Hindlimb muscle (tissue), 1 donor: ENCODE measurements around the gene LTBP1. TPM values are rescaled to one million over a fixed set of nuclear protein-coding genes. Genes with fewer than 3 reads are reported as not detected.
"Not testable (repeated sequence)": the region's sequence is repeated elsewhere in the genome, so short reads cannot be mapped to it uniquely, and the experiment has no call there.

Experiments
- DNase-seq: peaks from one replicate; pipeline ENCODE4 v3.0.0-alpha.2; 2013
- polyA plus RNA-seq: library from polyadenylated mRNA; unstranded; fragments of 120-200 nt; gene quantifications from one replicate; pipeline ENCODE4 v1.2.1, GENCODE V29; 2013; ENCODE audit not compliant: insufficient read length

The LTBP1 gene
- polyA plus RNA-seq, 1 donor, result 43.3 TPM

DNA sequence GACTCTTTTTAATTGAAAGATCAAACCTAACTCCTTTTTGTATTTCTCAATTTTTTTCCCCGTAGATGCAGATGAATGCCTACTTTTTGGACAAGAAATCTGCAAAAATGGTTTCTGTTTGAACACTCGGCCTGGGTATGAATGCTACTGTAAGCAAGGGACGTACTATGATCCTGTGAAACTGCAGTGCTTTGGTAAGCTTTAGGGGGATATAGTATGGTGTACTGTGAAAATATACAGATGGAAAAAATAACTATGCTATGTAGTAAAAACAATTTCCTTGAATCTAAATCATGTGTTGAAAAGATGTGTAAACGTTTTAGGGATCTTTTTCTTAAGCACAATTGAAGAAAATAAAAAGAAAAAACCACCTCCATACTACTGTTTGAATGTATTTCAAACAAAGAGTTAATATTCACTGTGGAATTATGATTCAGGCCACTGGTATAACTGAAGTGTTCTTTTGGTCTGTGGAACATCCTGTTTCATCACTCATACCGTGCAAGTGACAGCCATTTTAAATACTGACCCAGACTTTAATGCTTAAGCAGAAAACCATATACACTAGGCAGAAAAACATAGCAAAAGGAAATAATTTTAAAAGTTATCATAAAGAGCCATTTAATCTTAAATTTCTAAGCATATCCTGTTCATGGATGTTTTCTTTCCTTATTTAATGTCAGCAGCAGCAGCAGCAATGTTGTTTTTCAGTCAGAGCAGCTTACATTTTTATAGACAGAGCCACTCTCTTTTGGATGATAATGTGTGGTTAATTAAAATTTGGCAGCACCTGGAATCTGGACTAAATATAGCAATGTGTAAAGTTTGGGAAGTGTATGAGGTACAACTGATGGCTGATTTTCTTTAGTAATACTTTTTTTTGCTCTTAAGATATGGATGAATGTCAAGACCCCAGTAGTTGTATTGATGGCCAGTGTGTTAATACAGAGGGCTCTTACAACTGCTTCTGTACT is 416.9 kb downstream of the LTBP1 start:
- DNase-seq, result no peak

DNA sequence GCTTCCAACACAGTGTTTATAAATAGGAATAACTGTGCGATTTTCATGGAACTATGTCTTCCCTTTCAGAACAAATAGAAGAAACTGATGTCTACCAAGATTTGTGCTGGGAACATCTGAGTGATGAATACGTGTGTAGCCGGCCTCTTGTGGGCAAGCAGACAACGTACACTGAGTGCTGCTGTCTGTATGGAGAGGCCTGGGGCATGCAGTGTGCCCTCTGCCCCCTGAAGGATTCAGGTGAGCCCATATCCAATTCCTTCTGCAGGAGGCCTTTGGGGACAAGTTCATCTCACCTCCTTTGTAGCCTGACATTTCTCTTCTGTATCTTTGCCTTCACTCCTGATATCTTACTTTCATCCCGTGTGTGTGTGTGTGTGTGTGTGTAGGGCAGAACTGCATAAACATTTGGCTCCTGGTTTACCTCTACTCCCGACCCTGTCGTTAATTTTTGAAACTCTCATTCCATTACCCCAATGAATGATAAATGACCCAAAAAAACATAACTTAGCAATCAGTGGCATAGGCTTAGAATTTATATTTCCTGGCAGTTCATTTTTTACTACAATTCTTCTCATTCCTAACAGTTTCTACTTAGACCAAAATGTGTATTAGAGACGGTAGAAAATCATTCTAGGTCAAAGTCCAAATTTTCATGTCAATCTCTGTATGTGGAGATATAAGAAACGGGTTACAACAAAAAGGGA is 418.7 kb downstream of the LTBP1 start:
- no peak for DNase-seq

DNA sequence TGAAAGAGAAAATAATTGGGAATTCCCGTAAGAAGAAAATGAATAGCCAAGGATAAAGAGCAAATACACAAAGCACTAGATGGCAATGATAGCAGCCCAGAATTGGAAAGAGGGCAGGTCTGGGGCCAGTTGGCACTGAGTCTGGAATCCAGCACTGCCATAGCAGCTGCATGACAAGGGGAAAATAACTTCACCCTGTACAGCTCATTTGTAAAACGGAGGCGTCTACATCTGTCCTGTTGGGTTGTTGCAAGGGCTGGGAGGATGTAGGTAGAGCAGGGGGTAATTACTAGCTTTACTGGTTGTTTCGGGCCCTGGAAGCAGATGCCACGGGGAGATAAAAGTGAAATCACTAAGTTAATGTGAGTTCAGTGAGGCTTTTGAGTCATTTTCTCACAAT is 419.7 kb downstream of the LTBP1 start:
- peak; percentile 56 for DNase-seq

DNA sequence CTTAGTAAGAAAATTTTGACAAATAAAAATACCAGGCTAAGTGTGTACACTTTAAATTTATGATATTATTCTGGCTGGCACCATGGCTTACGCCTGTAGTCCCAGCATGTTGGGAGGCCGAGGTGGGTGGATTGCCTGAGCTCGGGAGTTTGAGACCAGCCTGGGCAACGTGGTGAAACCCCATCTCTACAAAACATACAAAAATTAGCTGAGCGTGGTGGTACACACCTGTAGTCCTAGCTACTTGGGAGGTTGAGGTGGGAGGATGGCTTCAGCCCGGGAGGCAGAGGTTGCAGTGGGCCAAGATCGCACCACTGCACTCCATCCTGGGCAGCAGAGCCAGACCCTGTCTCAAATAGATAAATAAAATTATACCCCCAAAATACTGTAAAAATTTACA is 421.8 kb downstream of the LTBP1 start:
- DNase-seq, result not testable (repeated sequence)

DNA sequence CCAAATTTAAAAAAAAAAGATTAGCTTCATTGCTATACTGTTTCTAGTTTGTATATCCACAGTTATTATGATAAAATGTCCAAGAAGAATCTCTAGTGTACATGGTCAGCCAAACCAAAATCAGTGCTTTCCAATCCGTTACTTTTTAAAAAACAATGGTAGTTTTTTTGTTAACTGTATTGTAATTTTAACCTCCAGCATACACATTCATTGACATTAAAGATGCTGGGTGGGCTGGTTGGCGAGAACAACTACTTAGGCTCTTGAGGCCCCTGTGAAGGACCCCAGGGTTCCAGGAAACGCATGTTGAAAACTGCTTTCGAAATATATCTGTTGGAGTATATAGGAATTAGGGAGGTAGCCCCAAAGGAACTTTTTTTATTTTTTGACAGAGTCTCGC is 422.4 kb downstream of the LTBP1 start:
- DNase-seq, result no peak

DNA sequence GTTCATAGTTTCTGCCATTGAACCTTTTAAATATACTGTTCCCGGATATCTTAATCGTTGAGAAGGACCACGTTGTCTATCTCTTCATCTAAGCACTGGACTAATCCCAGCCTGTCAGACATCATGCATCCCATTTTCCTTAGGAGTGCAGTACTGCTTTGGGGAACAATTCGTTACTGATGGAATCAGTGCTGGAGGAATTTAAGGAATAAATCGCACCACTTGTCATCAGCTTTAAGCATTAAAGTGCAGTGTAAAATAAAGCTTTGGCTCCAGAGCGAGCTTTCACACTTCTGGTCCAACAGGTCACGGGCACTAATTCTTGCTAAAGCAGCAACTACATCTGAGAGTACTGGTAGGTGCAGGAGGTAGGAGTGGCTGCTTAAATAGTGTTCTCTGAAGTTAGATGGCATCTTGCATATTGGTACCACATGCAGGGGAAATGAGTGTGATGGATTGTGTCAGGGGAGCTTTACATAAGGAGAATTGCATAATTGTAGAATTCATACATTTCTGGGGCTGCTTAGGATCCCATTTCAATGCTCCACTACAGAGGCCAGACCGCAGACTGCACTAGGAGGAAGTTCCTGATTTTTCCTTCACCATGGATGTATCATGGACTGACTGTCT is 424.0 kb downstream of the LTBP1 start:
- DNase-seq, result no peak

DNA sequence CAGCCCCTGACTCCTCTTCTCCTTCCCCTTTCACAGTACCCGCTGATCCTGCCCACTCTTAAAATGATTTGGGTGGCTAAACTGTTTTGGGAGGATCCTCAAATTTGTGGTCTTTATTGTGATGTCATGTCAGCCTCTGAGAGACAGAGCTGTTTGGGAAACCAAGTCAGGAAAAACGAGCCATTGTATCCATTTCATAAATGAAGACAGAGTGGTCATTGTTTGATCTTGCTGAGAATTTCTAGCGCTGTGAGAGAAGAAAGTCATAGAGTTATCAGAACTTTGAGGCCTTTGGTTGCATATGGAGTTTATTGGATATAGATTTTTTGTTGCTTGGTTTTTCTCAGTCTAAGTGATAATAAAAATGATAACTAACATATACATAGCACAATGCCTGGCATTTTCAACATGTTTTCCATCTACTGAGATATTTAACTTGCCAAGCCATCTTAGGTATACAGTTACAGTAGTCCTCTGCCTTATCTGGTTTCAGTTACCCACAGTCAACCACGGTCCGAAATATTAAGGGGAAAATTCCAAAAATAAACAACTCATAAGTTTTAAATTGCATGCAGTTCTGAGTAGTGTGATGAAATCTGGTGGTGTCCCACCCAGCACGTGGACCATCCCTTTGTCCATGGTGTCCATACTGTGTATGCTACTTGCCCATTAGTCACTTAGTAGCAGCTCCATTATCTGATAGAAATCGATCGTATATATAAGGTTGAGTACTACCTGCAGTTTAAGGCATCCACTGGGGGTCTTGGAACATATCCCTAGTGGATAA is 424.7 kb downstream of the LTBP1 start:
- no peak for DNase-seq

DNA sequence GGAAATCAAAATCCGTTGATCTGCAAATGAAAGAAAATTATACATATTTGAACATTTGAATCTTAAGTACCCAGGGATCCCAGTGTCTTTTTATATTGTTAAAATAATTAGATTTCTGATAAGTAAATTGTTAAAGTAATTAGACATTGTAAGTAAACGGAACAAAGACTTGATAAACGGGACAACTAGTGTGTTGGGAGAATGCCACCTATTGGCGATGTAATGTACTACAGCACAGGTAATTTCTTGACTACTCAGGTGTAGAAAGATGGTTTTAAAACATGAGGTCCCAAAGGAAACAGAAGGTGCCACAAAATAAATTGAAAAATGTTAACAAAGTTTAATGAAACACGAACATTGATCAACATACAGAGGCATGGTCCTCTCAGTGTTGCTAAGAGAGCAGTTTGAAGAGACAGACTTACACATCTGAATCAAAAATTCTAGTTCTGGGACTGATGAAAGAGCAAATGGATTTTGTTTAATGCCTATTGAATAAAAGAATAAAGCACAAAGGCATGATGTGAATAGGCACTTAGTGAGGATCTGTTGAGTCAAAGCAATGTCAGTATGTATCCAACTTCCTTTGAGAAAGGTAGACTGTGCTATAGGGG is 426.3 kb downstream of the LTBP1 start:
- DNase-seq, result no peak

DNA sequence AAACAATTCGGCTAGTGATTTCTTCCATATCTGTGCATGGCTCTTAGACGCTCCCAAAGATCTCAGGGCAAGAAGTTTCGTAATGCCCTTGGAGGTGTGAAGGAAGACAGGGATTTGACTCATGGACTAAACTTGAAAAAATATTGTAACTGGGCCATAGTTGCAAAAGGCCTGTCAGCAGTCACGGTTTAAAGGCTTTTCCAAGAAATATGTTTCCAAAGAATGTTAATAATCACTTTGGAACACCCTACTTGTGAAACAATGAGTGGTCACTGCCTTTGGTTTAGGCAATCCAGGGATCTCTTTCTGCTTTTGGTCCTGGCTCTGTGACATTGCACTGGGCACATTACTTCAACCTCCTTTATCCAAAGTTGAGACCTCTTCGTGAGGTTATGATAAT is 427.2 kb downstream of the LTBP1 start:
- DNase-seq, result no peak

DNA sequence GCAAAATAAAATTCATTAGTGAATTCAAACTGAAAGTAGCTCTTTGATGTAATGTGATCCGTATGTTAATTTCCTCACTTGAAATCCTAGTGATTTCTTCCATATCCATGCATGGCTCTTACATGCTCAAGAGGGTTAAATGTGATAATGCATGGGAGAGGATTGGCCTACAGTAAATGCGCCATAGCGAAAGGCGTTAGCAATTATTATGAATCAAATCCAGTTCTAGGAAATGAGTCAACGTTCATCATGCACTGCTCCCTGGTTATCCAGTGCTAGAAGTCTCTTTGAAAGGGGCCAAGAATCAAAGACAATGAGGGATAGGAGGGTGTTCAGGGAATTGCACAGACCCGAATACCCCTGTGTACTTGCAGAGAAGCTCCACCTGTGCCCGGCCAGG is 428.3 kb downstream of the LTBP1 start:
- DNase-seq, result no peak

DNA sequence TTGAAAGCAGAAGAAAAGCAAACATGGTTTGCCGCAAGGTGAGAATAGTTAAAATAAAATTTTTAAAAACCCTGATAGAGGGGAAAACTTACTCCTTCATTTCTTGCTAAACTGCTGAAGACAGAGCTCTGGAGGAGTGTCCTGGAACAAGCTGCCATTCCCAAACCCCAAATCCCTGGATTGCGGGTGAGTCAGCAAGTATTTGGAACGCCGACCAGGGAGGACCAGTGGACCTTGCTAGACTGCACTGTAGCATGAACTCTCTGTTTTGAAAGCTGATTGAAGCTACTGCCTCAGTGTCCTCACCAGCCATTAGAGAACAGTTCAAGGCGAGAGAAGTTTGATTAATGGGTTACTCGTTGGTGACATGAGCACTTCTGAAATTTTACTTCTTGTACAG is 430.3 kb downstream of the LTBP1 start:
- DNase-seq, result no peak

DNA sequence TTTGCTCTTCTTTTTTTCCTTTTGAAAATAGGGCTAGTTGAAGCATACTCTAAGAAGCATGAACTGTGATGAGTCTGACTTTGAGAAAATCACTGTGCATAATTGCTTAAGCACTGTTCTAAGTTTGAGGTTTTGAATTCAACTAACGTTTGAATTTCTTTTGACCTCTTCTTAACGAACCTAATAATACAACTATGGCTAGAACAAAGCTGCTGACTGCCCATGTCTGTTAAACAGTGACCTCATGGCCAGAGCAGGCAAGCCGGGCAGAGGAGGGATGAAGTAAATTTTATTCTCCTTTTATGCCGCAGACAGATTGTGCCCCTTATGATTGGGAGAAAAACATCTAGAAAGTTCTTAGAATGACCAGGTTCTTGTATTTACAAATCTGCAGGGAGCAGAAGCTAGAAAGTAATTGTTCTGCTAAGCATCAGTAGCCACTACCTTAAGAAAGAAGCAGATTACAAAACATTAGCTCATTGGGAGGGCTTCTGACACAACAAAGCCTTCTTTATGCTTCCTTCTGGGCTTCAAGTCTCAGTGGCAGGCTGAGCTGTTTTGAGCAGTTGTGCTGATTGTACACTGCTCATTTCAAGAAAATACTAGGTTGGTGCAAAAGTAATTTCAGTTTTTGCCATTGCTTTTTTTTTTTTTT is 431.9 kb downstream of the LTBP1 start:
- no peak for DNase-seq

DNA sequence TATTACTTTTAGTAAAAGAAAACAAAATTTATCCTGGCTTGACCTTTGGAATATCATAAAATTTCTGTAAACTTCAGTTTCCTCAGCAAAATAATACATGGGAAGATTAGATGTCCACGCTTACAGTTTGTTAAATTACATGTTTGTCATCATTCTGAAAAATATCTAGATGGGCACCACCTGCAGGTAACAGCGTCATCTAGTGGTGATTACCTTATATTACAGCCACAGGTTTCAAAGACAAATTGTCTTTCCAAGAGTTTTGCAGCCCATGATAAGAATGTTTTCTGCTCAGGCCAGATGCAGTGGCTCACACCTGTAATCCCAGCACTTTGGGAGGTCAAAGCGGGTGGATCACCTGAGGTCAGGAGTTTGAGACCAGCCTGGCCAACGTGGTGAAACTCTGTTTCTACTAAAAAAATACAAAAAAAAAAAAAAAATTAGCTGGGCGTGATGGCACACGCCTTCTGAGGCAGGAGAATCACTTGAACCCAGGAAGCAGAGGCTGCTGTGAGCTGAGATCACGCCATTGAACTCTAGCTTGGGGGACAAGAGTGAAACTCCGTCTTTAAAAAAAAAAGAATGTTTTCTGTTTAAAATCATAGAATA is 433.4 kb downstream of the LTBP1 start:
- no peak for DNase-seq

DNA sequence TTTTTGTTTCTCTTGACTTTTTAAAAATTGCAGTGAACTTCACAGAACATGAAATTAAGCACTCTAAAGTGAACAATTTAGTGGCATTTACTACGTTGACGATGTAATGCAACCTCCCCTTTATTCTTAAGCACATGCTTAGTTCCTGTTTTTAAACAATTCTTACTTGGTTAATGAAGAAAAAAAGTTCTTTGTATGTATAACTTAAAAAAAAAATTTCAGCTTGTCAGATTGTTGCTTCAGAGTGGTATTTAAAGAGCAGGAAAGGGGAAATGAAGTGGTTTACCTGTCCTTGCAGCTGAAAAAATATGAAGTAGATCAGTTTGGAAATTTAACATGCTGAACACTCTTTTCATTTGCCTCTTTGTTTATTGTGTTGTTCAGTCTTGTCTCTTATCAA is 434.0 kb downstream of the LTBP1 start:
- no peak for DNase-seq

DNA sequence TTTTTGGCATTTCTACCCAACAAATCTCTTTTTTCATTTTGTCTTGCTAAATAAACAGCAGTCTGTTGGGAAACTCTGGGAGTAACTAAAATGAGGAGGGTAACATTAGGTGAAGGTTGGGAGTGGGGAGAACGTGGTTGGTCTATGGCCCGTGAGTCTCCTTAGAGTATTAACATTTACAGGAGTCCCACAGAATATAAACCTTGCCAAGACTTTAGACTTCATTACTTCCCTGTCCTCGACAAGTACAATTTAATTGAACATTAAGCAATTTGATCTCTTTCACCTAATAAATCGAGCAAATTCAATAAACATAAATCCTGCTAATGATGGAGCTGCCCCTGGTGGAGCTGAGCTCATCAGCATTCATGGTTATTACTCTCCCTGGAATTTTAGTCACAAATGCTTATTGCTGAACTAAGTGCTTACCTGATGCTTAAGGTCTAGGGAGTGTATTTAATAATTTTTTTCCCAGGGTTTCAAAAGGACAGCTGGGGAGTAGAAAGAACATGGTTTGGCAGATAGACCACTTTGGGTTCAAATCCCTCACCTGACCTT is 434.6 kb downstream of the LTBP1 start:
- no peak for DNase-seq

DNA sequence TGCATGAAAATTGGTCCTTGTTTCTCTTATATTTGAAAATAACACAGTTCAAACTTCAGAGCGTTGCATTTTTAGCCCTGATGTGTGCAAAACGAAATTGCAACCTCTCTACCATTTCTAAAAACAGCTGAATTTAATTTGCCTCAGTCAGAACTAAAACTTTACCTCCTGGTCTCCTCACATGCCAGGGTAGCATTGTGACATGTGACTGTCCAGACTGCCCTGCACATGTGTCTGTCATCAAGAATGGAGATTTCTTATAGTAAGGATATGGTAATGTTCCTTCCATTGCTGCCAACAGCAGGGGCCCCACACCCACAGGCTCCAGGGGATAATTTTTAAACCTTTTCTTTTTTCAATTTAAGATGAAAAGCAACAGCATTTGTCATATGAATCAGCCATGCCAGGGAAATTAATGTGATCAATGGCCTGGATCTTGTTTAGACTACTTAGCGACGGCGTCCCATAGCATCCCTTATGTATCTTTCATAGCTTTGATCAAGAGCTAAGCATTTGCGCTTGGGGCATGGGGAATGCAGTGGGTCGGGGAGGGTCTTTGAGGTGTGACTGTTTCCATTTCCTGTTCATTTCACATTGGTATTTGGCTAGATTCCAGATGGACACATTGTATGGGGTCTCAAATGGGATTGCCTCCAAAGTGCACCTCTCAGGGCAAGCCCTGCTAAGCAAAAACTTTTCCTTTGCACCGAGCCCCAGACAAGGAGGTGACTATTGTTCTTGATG is 437.3 kb downstream of the LTBP1 start:
- DNase-seq, result no peak

DNA sequence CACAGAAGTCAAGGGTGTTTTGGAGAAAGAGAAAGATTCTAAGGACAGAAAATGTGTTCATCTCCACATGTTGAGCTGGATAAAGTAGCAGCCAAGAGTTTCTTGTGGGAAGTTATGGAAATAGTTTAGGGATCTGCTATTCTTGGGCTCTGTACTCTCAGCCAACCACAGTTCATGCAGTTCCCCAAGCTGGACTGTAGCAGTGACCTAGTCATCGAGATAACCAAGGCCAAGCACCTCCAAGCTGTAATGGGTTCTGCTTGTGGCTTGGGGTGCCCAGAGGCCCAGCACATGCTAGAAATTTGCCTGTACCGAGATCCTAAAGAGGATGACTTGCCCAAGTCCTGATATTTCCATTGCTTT is 437.8 kb downstream of the LTBP1 start:
- DNase-seq, result no peak

DNA sequence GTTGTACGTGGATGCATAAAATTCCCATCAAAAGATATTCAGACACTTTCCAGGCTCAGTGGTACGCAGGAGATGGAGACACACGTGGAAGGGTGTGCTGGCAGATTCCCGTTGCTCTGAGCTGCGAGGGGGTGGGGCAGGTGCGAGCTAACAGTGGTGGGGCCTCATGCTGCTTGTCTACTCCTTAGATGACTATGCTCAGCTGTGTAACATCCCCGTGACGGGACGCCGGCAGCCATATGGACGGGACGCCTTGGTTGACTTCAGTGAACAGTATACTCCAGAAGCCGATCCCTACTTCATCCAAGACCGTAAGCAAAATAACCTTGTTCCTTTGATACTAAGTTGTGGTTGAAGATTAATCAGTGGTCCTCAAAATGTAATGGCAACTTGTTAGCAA is 442.2 kb downstream of the LTBP1 start:
- no peak for DNase-seq

DNA sequence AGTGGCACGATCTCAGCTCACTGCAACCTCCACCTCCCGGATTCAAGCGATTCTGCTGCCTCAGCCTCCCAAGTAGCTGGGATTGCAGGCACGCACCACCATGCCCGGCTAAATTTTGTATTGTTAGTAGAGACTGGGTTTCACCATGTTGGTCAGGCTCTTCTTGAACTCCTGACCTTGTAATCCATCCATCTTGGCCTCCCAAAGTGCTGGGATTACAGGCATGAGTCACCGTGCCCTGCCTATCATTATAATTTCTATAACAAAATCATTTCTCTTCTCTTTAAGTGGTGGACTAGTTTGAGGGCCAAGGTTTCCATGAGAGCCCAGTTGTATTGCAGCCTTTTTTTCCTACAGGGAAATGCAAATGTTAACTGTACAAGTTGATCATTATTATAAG is 442.9 kb downstream of the LTBP1 start:
- not testable (repeated sequence) for DNase-seq
